Caco-2 (cell line): ENCODE measurements around the gene ATP8A2. TPM values are rescaled to one million over a fixed set of nuclear protein-coding genes. Genes with fewer than 3 reads are reported as not detected.

Experiments
- BruUV-seq: library from RNA; stranded (reverse); fragments of 400-500 nt; replicated peaks from 2 replicates; lab custom pipeline; 2021; lab: Mats Ljungman, UMichigan
- CTCF ChIA-PET: fragments of 300-600 bp; sonication (Branson Sonifier 250); formaldehyde crosslinking; loops from one replicate; lab custom pipeline; 2022; ENCODE audit warnings: antibody characterized with exemption; lab: Charles Lee
- POLR2A ChIA-PET: fragments of 300-600 bp; sonication (Branson Sonifier 250); formaldehyde crosslinking; loops from one replicate; lab custom pipeline; 2022; ENCODE audit warnings: antibody characterized with exemption; lab: Charles Lee
- DNase-seq, 2 experiments: peaks; one replicate each; pipeline versions ENCODE4 v3.0.0 to v3.0.0-alpha.2; 2020 to 2022
- H3K27me3 ChIP-seq: replicated peaks from 2 replicates; pipeline ENCODE4 v1.6.0; 2011; ENCODE audit warnings: low read length; ENCODE audit not compliant: control insufficient read depth, insufficient read depth
- H3K36me3 ChIP-seq: 2 replicates; pipeline ENCODE4 v1.5.1; 2011; ENCODE audit warnings: low read length; ENCODE audit not compliant: control insufficient read depth, insufficient read depth
- H3K4me1 ChIP-seq: fragments of 250-450 bp; sonication (Bioruptor Pico); 2 replicates; pipeline ENCODE4 v1.5.1; 2020; ENCODE audit warnings: mild to moderate bottlenecking
- H3K4me3 ChIP-seq: 2 replicates; pipeline ENCODE4 v1.5.1; 2011; ENCODE audit warnings: low read depth, mild to moderate bottlenecking, control low read depth, low read length
- H3K9me3 ChIP-seq: fragments of 250-450 bp; sonication (Bioruptor Pico); 2 replicates; pipeline ENCODE4 v1.5.1; 2020; ENCODE audit warnings: mild to moderate bottlenecking, moderate library complexity
- H3K27ac Mint-ChIP-seq: one replicate; pipeline ENCODE4 v1.8.0; 2022; ENCODE audit warnings: mixed read lengths; ENCODE audit not compliant: unreplicated experiment
- H3K27me3 Mint-ChIP-seq: one replicate; pipeline ENCODE4 v1.8.0; 2022; ENCODE audit warnings: mixed read lengths; ENCODE audit not compliant: insufficient read depth, unreplicated experiment
- H3K36me3 Mint-ChIP-seq: one replicate; pipeline ENCODE4 v1.8.0; 2022; ENCODE audit warnings: mild to moderate bottlenecking, mixed read lengths; ENCODE audit not compliant: insufficient read depth, unreplicated experiment
- H3K4me1 Mint-ChIP-seq: one replicate; pipeline ENCODE4 v1.8.0; 2022; ENCODE audit warnings: low read depth, mixed read lengths; ENCODE audit not compliant: unreplicated experiment
- H3K4me3 Mint-ChIP-seq: one replicate; pipeline ENCODE4 v1.8.0; 2022; ENCODE audit warnings: mild to moderate bottlenecking, moderate library complexity, mixed read lengths; ENCODE audit not compliant: unreplicated experiment
- H3K9me3 Mint-ChIP-seq: one replicate; pipeline ENCODE4 v1.8.0; 2022; ENCODE audit warnings: mixed read lengths; ENCODE audit not compliant: unreplicated experiment
- CTCF ChIP-seq, 2 experiments: fragments of 200-600 bp in 1 of 2; IDR thresholded peaks; 1 replicate in 1 of 2; 2 replicates in 1 of 2; pipeline versions ENCODE4 v1.5.1 to v1.8.0; 2011 to 2022; ENCODE audit warnings: antibody characterized with exemption in 1 of 2, control low read depth in 1 of 2, inconsistent platforms in 1 of 2, low read depth in 1 of 2, low read length in 1 of 2, mild to moderate bottlenecking in 1 of 2, moderate library complexity in 1 of 2; ENCODE audit not compliant: insufficient read depth in 1 of 2, severe bottlenecking in 1 of 2, unreplicated experiment in 1 of 2
- intact Hi-C: fragments of 100-400 bp; cut with micrococcal nuclease; formaldehyde crosslinking; loops from one replicate; pipeline ENCODE4 v1.10.0; 2022; ENCODE audit not compliant: unreplicated experiment
- total RNA-seq: library from RNA; stranded (reverse); gene quantifications from 2 replicates; pipeline ENCODE4 v1.2.3, GENCODE V29; 2022

ATP8A2 gene
- total RNA-seq, 1 experiment from 2014 or later: 0.05 TPM

GRCh38 chr13:26012995-26013394 lies 641.2 kb downstream of the ATP8A2 start:
- Histone ChIP-seq H3K4me1 (no peaks in the 10 kb centered on the region), H3K4me3 (no peak overlapping the region), H3K27me3 (no peaks in the 10 kb centered on the region), H3K9me3 (no peaks in the 10 kb centered on the region), H3K36me3 (no peaks in the 10 kb centered on the region)
- ChIA-PET POLR2A (no interaction called here), CTCF (no interaction called here)
- H3K27ac Mint-ChIP-seq: no peak overlapping the region
- no peak for TF ChIP-seq CTCF (IDR thresholded peaks at IDR 0.05; ENCODE audit: insufficient read depth in 1 of 2, low read depth in 1 of 2, low read length in 1 of 2, severe bottlenecking in 1 of 2, unreplicated experiment in 1 of 2)
- no peaks in the 10 kb centered on the region for H3K36me3 Mint-ChIP-seq
- peaks cover 15% of the 10 kb centered on the region for H3K9me3 Mint-ChIP-seq
- no peak overlapping the region for H3K4me3 Mint-ChIP-seq
- intact Hi-C loops: no loop called here
- H3K27me3 Mint-ChIP-seq: no peaks in the 10 kb centered on the region
- DNase-seq: no peak
- no peaks in the 10 kb centered on the region for H3K4me1 Mint-ChIP-seq
- BruUV-seq: no TSS peak

- H3K4me1 ChIP-seq: no peaks in the 10 kb centered on the region
- H3K36me3 ChIP-seq: no peaks in the 10 kb centered on the region
- H3K9me3 ChIP-seq: no peaks in the 10 kb centered on the region
- peaks cover 15% of the 10 kb centered on the region for H3K9me3 Mint-ChIP-seq
- H3K4me3 Mint-ChIP-seq: no peak overlapping the region
- peaks cover under 1% of the 10 kb centered on the region for H3K36me3 Mint-ChIP-seq
- ChIA-PET CTCF (no interaction called here), POLR2A (no interaction called here)
- no TSS peak for BruUV-seq
- no peaks in the 10 kb centered on the region for H3K27me3 ChIP-seq
- H3K4me3 ChIP-seq: no peak overlapping the region
- no peaks in the 10 kb centered on the region for H3K27me3 Mint-ChIP-seq
- intact Hi-C loops: no loop called here
- DNase-seq: no peak
- no peaks in the 10 kb centered on the region for H3K4me1 Mint-ChIP-seq
- TF ChIP-seq CTCF (IDR thresholded peaks at IDR 0.05; ENCODE audit: insufficient read depth in 1 of 2, low read depth in 1 of 2, low read length in 1 of 2, severe bottlenecking in 1 of 2, unreplicated experiment in 1 of 2): no peak
- no peak overlapping the region for H3K27ac Mint-ChIP-seq
These were observed 643.7 kb downstream of the ATP8A2 start for GRCh38 chr13:26015271-26016125.

- Mint-ChIP-seq H3K27me3 (peaks cover 3% of the 10 kb centered on the region), H3K27ac (no peak overlapping the region), H3K4me3 (no peak overlapping the region), H3K4me1 (peaks cover 6% of the 10 kb centered on the region), H3K36me3 (peaks cover 4% of the 10 kb centered on the region), H3K9me3 (peaks cover 15% of the 10 kb centered on the region)
- DNase-seq: no peak
- TF ChIP-seq CTCF (IDR thresholded peaks at IDR 0.05; ENCODE audit: insufficient read depth in 1 of 2, low read depth in 1 of 2, low read length in 1 of 2, severe bottlenecking in 1 of 2, unreplicated experiment in 1 of 2): no peak
- CTCF ChIA-PET: no interaction called here
- BruUV-seq: no TSS peak
- no peaks in the 10 kb centered on the region for H3K9me3 ChIP-seq
- intact Hi-C loops: no loop called here
- H3K27me3 ChIP-seq: no peaks in the 10 kb centered on the region
- H3K4me3 ChIP-seq: no peak overlapping the region
- POLR2A ChIA-PET: no interaction called here
- no peaks in the 10 kb centered on the region for H3K36me3 ChIP-seq
- no peaks in the 10 kb centered on the region for H3K4me1 ChIP-seq
These were observed 644.4 kb downstream of the ATP8A2 start for GRCh38 chr13:26016189-26016588.
